Fibroblast of skin of scalp (primary cell): ENCODE results near the gene TMEFF2.

Experiments
- DNase-seq: peaks from one replicate; pipeline ENCODE4 v3.0.0-alpha.2; 2013

TMEFF2 gene

GRCh38 chr2:191957996-191958860 lies 236.5 kb downstream of the TMEFF2 start:
- peak; percentile 37 for DNase-seq

- DNase-seq = no peak
Observed at GRCh38 chr2:191954451-191954850, 240.3 kb downstream of the TMEFF2 start.

- DNase-seq = no peak
Observed at GRCh38 chr2:191952515-191953270, 242.0 kb downstream of the TMEFF2 start.

DNA sequence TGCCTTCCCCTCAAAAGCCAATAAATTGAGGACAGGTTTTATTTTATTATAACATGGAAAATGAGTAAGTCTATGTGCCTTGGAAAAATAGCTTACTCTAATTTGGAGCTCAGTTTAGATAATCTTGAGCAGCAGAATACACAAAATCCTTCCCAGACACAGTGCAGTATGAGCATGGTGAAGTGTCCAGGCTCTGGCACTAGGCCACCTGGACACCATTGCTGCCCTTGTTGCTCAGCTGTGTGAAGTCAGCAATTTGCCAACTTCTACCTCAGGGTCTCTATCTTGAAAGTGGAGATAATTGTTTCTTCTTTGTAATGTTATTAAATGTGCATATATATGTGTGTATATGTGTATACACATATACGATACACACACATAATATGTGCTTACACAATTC lies 242.9 kb downstream of the TMEFF2 start:
- DNase-seq = no peak

GRCh38 chr2:191951376-191951775 lies 243.4 kb downstream of the TMEFF2 start:
- no peak for DNase-seq

DNA sequence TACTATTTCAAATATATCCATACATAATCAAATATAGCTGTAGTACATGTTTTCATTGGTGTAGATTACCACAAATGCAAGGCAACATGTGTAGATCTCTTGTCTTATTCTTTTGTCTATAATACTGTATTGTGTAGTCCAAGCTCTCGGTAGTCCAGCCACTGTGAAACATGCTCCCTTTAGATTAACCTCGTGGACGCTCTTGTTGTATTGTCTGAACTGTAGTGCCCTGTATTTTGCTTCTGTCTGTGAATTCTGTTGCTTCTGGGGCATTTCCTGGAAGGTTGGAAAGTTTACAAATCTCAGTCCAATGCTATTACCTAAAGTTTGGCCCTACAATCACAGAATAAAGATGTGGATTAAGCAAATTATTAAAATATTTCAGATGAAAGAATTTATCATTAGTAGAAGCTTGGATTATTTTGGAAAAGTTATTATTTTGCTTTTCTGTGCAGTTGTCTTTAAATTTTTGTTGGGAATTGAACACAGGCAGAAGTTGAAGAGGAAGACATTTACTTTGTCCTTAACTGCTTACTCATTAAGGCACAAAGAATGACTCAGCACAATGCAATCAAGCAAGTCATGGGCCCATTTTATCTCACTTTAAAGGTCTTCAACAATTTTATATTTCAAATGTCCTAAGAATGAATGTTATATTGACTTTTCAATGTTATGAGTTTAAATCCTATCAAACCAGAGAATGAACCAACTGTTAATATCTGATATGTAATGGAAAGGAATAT lies 244.4 kb downstream of the TMEFF2 start:
- DNase-seq = peak; percentile 55

- DNase-seq = no peak
Observed at GRCh38 chr2:191947235-191947634, 247.5 kb downstream of the TMEFF2 start.

DNA sequence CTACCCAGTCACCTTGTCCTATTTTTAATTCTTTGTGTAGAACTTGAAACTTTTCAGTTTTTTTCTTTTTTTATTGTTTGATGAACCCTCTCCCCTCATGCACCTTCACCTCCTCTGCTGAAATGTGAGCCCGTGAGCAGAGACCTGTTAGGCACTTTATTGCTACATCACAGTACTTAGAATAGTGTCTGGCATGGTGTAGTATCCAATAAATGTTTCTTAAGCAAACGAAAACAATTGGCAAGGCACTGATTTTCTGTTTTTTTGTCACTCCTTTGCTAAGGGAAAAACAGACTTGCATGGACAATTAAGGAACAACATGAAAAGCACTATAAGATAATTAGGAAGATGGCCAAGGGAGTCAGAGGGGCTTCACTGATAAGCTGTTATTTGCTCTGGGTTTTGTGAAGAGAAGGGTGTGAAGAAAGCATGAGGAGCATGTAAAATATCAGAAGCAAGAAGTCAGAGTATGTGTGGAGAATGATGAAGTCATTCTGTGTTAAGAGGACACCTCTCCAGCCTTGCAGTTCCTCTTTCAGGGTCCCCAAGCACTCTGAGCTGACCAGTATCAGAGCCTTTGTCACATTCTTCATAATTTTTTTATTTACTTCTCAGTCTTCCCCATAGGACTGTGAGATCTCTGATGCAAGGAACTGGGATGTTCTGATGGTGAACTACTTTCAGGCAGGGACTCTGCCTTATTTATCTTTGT lies 248.1 kb downstream of the TMEFF2 start:
- no peak for DNase-seq

DNA sequence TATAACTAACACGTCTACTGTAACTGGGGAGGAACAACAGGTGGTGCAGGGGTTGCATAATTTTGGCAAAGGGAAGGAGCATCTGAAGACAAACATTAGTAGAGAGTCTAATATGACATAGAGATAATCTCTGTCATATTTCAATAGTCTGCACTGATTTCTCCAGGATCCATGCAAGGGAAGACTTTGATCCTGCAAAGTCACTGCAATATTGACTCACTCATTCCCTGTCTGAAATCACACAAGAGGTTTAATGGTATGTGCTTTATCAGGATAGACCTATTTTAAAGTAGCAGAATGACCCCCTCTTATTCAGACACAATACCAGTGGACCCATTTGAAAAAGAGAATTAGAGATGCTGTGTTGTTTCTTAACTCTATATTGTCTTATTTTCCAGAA lies 249.1 kb downstream of the TMEFF2 start:
- no peak for DNase-seq

DNA sequence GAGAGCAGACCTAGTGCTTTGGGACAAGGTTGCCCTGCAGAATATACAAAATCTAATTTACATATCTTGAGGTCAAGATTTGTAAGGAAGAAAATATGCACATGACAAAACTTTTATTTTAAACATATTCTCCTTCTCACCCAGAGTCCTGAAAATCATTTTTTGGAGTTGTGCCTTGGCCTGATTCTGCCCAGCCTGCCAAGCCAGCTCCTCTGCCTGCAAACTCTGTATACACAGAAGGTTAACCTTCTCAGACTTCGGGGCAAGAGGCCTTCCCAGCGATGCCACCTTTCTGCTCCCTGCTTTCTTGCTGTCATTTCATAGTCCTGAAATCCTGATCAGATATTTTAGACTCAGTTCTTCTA lies 252.0 kb downstream of the TMEFF2 start:
- no peak for DNase-seq

- DNase-seq = no peak
Observed at GRCh38 chr2:191942090-191942738, 252.5 kb downstream of the TMEFF2 start.

DNA sequence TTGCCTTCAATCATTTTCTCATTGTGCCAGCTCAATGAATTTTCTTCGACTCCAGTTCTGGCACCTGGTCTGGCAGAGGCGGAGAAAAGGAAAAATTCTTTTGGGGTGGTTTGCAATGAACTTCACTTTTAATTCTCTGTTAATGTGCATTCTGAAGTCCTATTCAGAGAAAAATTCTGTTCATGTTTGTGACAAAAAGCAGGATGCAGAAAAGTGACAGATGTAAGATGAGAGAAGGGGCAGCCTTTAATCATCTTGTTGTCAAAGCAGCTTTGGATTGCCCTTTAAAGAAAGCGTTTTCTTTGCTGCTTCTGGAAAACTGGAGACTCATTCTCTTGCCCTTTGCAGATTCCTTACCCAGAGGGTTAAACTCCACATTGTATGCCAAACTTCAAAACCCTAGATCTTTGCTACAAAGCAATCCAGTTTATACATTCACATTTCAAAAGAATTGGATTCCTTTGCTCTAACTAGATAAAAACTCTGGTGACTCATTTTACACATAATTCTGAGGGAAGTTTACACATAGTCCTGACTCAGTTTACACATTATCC lies 253.3 kb downstream of the TMEFF2 start:
- DNase-seq = no peak

- DNase-seq = no peak
Observed at GRCh38 chr2:191938779-191939178, 256.0 kb downstream of the TMEFF2 start.

DNA sequence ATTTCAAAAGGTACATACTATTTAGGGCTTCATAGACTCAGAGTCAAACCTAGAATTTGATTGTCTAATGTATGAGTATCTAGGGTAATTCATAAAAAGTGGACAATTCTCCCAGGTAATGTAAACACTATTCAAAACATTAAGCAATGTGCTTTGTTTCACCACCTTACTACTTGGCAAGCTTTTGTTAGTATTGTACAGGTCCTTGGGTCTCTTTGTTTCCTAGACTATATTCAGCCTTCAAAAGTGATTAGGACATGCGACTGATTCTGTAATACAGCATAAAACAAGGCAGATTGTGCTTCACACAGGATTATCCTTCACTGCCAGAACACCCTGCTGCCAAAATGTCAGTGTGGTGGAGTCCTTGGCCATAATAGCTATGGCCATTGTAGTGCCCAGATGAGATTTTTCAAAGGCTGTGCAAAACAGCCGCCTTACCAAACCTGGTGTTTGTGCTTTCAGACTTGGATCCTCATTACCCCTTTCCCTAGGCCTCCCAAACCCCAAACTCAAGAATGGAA lies 257.8 kb downstream of the TMEFF2 start:
- no peak for DNase-seq

GRCh38 chr2:191935247-191935646 lies 259.5 kb downstream of the TMEFF2 start:
- no peak for DNase-seq

- DNase-seq = no peak
Observed at GRCh38 chr2:191933307-191934105, 261.2 kb downstream of the TMEFF2 start.

GRCh38 chr2:191932286-191932685 lies 262.4 kb downstream of the TMEFF2 start:
- no peak for DNase-seq

- no peak for DNase-seq
Observed at GRCh38 chr2:191931329-191931728, 263.4 kb downstream of the TMEFF2 start.

DNA sequence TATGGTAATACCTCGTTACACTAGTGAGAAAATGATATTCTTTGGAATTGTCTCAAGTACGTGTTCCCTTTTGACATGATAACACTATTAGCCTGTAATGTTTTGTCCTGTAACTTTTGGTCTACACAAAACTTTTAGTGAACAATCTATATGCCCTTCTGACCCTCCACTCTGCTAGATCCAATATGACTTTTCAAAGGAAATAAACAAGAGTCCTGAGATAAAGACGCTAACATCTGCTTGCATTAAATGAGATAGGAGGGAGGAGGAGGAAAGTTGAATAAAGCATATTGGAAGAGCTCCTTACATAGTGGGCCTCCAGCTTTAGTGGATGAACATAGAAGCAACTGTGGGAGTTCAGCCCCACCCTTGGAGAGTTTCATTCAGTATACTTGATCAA lies 264.5 kb downstream of the TMEFF2 start:
- DNase-seq = no peak

- no peak for DNase-seq
Observed at GRCh38 chr2:191929288-191929687, 265.4 kb downstream of the TMEFF2 start.

GRCh38 chr2:191927991-191928390 lies 266.7 kb downstream of the TMEFF2 start:
- DNase-seq = no peak
